PFSK-1 (cell line): ENCODE results near the gene FKBP8.

Source experiments
- FOXP2 ChIP-seq: optimal IDR thresholded peaks from 2 replicates; pipeline ENCODE3; 2011; ENCODE audit warnings: borderline replicate concordance, control low read depth, inconsistent platforms; ENCODE audit not compliant: insufficient read depth; ENCODE audit errors: extremely low read length, extremely low read depth
- POLR2AphosphoS5 ChIP-seq: IDR thresholded peaks from 2 replicates; pipeline ENCODE4 v1.6.1; 2012; ENCODE audit warnings: low read depth, mild to moderate bottlenecking, control low read depth, low read length, moderate library complexity
- REST ChIP-seq, 2 experiments: IDR thresholded peaks; 2 replicates each; pipeline versions ENCODE4 v1.6.1 to v1.8.0; 2011 to 2012; ENCODE audit warnings: low read depth in 2 of 2, low read length in 2 of 2, control low read depth in 1 of 2, inconsistent platforms in 1 of 2, mild to moderate bottlenecking in 1 of 2, moderate library complexity in 1 of 2; ENCODE audit not compliant: insufficient read depth in 1 of 2
- SIN3A ChIP-seq: IDR thresholded peaks from 2 replicates; pipeline ENCODE4 v1.6.1; 2012; ENCODE audit warnings: mild to moderate bottlenecking, low read length, moderate library complexity, borderline replicate concordance; ENCODE audit not compliant: insufficient read depth
- TAF1 ChIP-seq: IDR thresholded peaks from 2 replicates; pipeline ENCODE4 v1.6.1; 2012; ENCODE audit warnings: low read length, control low read depth, borderline replicate concordance; ENCODE audit not compliant: insufficient read depth

The FKBP8 gene

GRCh38 chr19:18574691-18575291, 31.4 kb upstream of the FKBP8 start:
- no peak for TF ChIP-seq SIN3A
- TF ChIP-seq POLR2AphosphoS5 = 0 out of 2 replicates have a peak, but pooled peaks have one; percentile 4

- peak; percentile 98 for TF ChIP-seq FOXP2
- TF ChIP-seq REST (IDR thresholded peaks at IDR 0.05; ENCODE audit: insufficient read depth in 1 of 2, low read depth in 2 of 2, low read length in 2 of 2) = peak in 1 of 2 experiments; percentile 59; a peak in 1 of 4 replicates
- TF ChIP-seq TAF1 = peak; percentile 97
- TF ChIP-seq POLR2AphosphoS5 = peak; percentile 93
- TF ChIP-seq SIN3A = peak; percentile 99
Measured at GRCh38 chr19:18571564-18572344, 28.4 kb upstream of the FKBP8 start, which contains the start of gene UBA52. Gene UBA52 (plus strand): TSS chr19:18571857. CDS start chr19:18573301, 1,444 bp downstream.

GRCh38 chr19:18568367-18568766, 25.0 kb upstream of the FKBP8 start:
- TF ChIP-seq TAF1 (no peak), FOXP2 (no peak), REST (IDR thresholded peaks at IDR 0.05; ENCODE audit: insufficient read depth in 1 of 2, low read depth in 2 of 2, low read length in 2 of 2) (no peak), SIN3A (no peak), POLR2AphosphoS5 (no peak)

- no peak for TF ChIP-seq TAF1
- TF ChIP-seq FOXP2 = no peak
- TF ChIP-seq REST (IDR thresholded peaks at IDR 0.05; ENCODE audit: insufficient read depth in 1 of 2, low read depth in 2 of 2, low read length in 2 of 2) = no peak
- TF ChIP-seq SIN3A = no peak
- no peak for TF ChIP-seq POLR2AphosphoS5
Measured at GRCh38 chr19:18566953-18567352, 23.6 kb upstream of the FKBP8 start.

GRCh38 chr19:18562086-18562485, 18.7 kb upstream of the FKBP8 start:
- no peak for TF ChIP-seq TAF1
- no peak for TF ChIP-seq FOXP2
- no peak for TF ChIP-seq REST (IDR thresholded peaks at IDR 0.05; ENCODE audit: insufficient read depth in 1 of 2, low read depth in 2 of 2, low read length in 2 of 2)
- TF ChIP-seq SIN3A = no peak
- TF ChIP-seq POLR2AphosphoS5 = no peak
